Measurements from ENCODE around the gene DLGAP4.

DLGAP4 gene

GRCh38 chr20:36538026-36538722 lies 232.0 kb downstream of the DLGAP4 start:
- peak; percentile 69 for DNase-seq (ENCODE audit: low read depth)

DNA sequence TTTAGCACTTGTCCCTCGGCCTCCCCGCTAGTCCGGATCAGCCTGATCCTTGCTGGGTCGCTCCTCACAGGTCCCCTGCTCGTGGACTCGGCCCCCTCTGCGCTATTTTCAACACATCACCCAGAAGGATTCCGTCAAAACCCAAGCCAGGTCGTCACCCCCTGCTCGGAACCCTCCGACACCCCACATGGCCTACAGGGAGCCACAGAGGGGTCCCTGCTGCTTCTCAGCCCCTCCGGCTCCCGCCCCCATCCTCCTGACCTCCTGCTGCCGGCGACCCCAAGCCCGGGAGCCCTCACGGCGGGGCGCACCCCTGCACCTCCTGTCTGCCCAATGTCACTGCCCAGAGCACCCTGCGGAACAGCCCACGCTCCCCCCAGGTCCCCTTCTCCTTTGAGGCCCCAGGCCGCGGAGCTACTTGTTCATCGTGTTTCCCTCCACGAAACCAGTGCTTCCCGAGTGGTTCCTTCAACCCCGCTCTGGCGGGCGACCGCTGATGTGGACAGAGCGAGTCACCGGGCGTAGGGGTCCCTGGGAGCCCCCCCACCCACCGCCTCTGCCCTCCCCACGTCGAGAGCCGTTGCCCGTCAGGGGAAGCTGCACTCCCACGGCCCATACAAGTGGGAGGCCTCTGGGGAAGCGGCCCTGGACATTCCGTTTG lies 234.5 kb downstream of the DLGAP4 start:
- DNase-seq (ENCODE audit: low read depth): no peak

- peak; percentile 65 for DNase-seq (ENCODE audit: low read depth)
Observed at GRCh38 chr20:36541227-36541767, 235.2 kb downstream of the DLGAP4 start, which contains the start of gene MYL9. Gene MYL9 (plus strand): TSS chr20:36541519. CDS start chr20:36544885, 3,366 bp downstream.

- DNase-seq (ENCODE audit: low read depth): peak; percentile 47
Observed at GRCh38 chr20:36541768-36542488, 235.8 kb downstream of the DLGAP4 start.

DNA sequence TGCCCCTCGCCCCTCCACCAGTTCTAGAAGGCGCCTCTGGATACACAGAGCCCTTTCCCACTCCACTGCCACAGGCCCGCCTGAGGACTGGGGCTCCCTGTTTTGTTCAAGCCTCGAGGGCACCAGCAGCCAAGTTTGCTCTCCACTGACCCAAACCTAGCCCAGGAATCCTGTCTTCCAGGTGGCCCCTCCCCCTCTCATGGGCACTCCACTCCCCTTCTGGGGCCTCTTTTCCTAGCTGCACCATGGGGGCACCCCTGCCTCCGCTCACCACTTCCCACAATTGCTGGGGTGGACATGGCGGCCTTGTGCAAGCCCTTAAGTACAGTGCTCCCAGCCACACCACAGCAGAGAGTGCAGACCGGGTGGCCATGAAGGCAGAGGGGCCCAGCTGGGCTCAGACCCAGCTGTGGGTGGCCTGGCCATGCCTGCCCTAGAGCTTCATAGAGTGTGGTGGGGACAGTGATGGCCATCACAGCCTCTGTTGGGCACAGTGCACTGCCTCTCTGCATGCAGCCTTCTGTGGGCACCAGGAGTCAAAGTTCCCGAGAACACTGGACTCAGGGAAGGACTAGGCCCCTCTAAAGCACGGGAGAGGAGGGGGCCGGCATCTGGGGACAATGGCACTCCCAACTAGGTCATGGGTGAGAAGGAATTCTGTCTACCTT lies 236.5 kb downstream of the DLGAP4 start:
- DNase-seq (ENCODE audit: low read depth): no peak

GRCh38 chr20:36543184-36544133 lies 237.3 kb downstream of the DLGAP4 start:
- peak; percentile 95 for DNase-seq (ENCODE audit: low read depth)

DNA sequence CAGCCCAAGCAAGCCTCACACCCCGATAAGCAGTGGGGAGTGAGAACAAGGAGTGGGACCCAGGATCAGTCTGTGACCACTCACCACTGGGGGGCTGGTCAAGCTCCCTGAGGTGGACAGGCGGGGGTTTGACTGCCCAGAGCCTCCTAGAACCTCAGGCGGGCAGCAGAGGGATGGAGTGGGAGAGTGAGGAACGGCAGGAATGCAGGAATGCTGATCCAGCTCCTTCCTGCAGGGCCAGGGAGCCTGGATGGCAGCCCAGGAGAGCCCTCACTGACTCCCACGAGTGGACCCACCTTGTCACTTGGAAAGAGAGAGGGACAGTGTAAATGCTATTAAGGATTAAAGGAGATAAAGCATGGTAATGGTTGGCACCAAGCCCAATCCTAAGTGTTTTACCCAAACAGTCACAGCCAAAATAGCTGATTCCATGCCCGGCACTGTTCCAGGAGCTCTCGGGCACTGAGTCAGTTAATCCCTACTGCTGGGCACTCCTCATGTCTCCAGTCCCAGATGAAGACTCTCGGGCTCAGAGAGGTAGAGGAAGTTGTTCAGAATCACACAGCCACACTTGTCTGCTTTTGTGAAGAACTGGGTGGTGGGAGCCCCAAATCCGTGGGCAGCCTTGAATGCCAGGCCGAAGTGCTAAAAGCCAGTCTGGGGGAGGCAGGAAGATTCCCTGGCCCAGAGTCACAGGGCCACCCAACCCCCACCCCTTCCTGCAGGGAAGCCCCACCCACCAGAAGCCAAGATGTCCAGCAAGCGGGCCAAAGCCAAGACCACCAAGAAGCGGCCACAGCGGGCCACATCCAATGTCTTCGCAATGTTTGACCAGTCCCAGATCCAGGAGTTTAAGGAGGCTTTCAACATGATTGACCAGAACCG lies 238.2 kb downstream of the DLGAP4 start:
- peak; percentile 73 for DNase-seq (ENCODE audit: low read depth)

- no peak for DNase-seq (ENCODE audit: low read depth)
Observed at GRCh38 chr20:36546111-36546736, 240.1 kb downstream of the DLGAP4 start.

DNA sequence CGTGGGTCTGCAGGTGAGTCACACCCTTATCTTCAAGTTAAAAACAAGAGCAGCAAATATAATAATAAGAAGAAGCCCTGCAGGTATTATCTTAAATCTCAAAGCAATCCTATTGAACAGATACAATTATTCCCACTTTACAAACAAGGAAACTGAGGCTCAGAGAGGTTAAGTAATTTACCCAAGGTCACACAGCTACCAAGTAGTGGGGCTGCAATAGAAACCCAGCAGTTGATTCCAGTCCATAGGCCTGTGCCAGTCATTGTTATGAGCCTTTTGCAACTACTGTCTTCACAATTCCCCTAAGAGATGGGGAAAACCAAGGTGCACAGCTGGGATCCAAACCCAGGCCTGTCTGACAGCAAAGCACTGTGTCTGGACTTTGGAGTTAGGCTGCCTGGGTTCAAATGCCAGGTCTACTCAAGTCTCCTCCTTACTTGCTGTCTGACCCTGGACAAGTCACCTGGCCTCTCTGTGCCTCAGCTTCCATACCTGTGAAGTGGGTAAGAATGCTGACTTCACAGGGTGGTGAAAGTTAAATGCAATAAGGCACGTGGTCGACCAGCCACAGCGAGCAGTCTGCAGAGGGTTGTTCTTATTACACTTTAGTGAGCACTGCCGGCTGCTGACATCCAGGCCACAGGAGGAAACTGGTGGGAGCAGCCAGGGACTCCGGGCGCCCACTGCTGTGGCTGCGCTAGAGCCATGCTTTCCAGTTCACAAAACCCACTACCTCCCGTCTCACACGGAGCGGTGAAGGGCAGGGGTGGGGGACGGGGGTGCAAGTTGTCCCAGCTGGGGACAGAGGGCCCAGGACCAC lies 241.3 kb downstream of the DLGAP4 start:
- DNase-seq (ENCODE audit: low read depth): no peak

GRCh38 chr20:36548006-36548315 lies 241.8 kb downstream of the DLGAP4 start:
- no peak for DNase-seq (ENCODE audit: low read depth)

DNA sequence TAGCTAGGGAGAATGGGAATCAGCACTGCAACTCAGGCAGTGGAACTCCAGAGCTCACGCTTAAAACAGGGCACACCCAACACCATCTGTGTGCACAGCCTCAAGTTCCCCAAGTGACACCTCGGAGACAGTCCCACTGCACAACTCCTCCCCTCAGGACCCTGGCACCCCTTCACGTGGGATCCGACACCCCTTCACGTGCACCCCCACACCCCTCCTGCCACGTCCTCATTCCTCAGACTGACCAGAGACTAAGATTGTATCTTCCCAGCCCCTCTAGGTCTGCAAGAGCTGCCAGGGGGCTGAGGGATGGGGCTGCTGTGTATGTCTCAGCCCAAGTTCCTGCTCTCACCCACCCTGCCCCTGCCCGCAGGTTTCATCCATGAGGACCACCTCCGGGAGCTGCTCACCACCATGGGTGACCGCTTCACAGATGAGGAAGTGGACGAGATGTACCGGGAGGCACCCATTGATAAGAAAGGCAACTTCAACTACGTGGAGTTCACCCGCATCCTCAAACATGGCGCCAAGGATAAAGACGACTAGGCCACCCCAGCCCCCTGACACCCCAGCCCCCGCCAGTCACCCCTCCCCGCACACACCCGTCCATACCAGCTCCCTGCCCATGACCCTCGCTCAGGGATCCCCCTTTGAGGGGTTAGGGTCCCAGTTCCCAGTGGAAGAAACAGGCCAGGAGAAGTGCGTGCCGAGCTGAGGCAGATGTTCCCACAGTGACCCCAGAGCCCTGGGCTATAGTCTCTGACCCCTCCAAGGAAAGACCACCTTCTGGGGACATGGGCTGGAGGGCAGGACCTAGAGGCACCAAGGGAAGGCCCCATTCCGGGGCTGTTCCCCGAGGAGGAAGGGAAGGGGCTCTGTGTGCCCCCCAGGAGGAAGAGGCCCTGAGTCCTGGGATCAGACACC lies 242.8 kb downstream of the DLGAP4 start:
- no peak for DNase-seq (ENCODE audit: low read depth)

GRCh38 chr20:36549628-36549941 lies 243.4 kb downstream of the DLGAP4 start:
- DNase-seq (ENCODE audit: low read depth): no peak

DNA sequence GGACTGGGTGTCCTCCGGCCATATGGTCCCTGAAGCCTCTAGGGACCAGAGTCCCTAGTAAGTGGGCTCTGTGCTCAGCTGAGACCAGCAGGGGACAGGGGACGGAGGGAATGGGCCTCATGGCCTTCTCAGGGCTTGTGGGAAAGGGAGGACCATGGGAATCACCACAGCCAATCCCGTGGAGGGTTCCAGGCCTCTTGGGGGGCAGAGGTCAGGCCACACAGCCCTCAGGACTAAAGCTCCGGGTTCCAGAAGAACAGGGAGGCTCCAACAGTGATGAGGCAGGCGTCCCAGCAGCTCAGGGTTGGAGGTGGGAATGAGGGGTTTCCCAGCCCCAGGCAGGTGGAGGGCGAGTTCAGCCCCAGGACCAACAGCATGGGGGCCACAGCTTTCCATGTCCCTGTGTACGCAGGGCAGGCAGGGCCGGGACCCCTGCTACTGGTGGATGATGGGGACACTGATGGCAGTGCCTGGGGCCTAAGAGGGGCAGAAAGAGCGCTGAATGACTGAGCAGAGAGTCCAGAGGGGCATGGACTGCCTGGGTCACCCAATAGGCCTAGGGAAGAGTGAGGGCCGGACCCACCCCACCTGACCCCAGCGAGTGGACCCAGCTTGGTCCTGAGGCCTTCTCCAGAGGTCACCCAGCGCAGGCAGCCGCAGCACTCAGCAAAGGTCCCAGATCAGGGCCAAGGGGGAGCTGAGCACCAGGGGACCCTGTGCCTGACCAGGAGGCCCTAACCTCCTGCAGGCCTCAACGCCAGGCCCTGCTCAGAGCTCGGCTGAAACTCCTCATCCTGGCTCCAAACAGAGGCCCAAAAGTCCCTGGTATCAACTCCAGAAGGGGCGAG lies 244.0 kb downstream of the DLGAP4 start:
- no peak for DNase-seq (ENCODE audit: low read depth)

GRCh38 chr20:36550790-36551299 lies 244.7 kb downstream of the DLGAP4 start:
- DNase-seq (ENCODE audit: low read depth): no peak

GRCh38 chr20:36555248-36555647 lies 249.1 kb downstream of the DLGAP4 start:
- no peak for DNase-seq (ENCODE audit: low read depth)

DNA sequence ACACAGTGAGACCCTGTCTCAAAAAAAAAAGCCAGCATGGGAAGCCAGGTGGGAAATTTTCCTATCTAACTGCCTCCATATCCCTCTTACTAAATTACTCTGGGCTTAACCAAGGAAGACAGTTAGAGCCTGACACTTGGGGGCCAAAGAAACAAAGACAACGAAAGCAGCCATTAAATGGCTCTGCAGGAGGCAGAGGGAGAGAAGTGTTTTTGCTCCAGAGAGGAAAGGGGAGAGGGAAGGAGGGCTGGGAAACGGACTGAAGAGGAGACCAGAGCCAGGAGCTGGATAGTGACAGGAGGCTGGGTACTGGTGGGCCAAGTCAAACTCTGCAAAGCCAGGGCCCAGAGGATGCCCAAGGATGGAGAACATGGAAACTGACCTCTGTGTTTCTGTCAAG lies 256.6 kb downstream of the DLGAP4 start:
- DNase-seq (ENCODE audit: low read depth): no peak

GRCh38 chr20:36563374-36563773 lies 257.2 kb downstream of the DLGAP4 start:
- no peak for DNase-seq (ENCODE audit: low read depth)
